ENCODE results near the gene PGAM2. TPM values are rescaled to one million over a fixed set of nuclear protein-coding genes. Genes with fewer than 3 reads are reported as not detected.
A peak's percentile ranks its signal among the peaks of the same experiment; 100 is the strongest.
"Not testable (repeated sequence)": the region's sequence is repeated elsewhere in the genome, so short reads cannot be mapped to it uniquely, and the experiment has no call there.

PGAM2 gene
- total RNA-seq, 3 donors from 2014 or later, result 0.64 to 0.73 (median 0.66) TPM

GRCh38 chr7:44033971-44034844, 31.2 kb downstream of the PGAM2 start:
- H3K27ac ChIP-seq; DNase-seq (ENCODE audit: low spot score in 2 of 2); H3K9me3 ChIP-seq; H3K27me3 ChIP-seq; intact Hi-C loops (cut with DNase I; ENCODE audit: low total_unique reads); H3K36me3 ChIP-seq; H3K4me1 ChIP-seq; H3K4me3 ChIP-seq: not testable (repeated sequence)

DNA sequence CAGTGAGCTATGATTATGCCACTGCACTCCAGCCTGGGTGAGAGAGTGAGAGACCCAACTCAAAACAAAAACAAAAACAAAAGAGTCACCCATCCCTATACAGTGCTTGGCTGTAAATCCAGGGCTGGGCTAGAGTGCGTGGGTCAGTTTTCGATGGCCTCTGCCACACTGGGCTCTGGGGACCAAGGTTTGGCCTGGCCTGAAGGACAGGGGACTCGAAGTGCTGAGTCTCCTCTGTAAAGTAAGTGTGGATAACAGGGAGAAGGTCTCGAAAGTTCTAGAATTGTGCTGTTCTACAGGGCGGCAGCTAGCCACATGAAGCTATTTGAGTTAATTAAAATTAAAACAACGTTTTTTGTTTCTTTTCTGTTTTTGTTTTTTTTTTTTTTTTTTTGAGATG, 33.3 kb downstream of the PGAM2 start:
- H3K27ac ChIP-seq; H3K4me1 ChIP-seq; intact Hi-C loops (cut with DNase I; ENCODE audit: low total_unique reads); H3K27me3 ChIP-seq; H3K4me3 ChIP-seq; H3K36me3 ChIP-seq; DNase-seq (ENCODE audit: low spot score in 2 of 2); H3K9me3 ChIP-seq: not testable (repeated sequence)

DNA sequence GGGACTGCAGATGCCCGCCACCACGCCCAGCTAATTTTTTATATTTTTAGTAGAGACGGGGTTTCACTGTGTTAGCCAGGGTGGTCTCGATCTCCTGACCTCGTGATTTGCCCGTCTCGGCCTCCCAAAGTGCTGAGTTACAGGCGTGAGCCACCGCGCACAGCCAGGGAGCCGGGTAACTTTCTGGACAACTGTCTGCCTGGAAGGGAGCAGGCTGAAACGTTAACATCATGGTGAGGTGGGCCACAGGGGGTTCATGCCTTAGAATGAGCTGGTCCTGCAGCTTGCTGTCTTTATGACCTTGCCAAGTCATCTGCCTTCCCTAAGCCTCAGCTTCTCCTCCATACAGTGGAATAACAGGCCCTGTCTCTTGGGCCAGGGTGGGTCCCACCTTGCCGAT, 34.0 kb downstream of the PGAM2 start:
- H3K27me3 ChIP-seq, result not testable (repeated sequence)

DNA sequence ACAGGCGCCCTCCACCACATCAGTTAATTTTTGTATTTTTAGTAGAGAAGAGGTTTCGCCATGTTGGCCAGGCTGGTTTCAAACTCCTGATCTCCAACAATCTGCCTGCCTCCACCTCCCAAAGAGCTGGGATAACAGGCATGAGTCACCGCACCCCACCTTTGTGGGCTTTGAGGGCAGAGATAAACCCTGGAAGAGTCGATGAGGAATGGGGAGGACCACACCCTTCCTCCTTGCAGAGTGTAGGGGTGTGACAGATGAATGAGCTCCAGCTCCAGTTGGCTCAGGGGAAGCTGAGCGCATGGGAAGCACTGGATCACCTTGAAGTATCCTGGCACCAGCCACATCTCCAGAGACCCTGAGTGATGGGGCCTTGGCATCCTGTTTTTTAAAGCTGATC, 35.3 kb downstream of the PGAM2 start:
- DNase-seq (ENCODE audit: low spot score in 2 of 2); H3K4me1 ChIP-seq; H3K36me3 ChIP-seq; intact Hi-C loops (cut with DNase I; ENCODE audit: low total_unique reads); H3K27ac ChIP-seq; H3K4me3 ChIP-seq; H3K27me3 ChIP-seq; H3K9me3 ChIP-seq: not testable (repeated sequence)

More for the DNA sequence above, 34.0 kb downstream of the PGAM2 start:
- H3K4me1 ChIP-seq; DNase-seq (ENCODE audit: low spot score in 2 of 2); H3K36me3 ChIP-seq; H3K27ac ChIP-seq; H3K4me3 ChIP-seq; H3K9me3 ChIP-seq; intact Hi-C loops (cut with DNase I; ENCODE audit: low total_unique reads): not testable (repeated sequence)

DNA sequence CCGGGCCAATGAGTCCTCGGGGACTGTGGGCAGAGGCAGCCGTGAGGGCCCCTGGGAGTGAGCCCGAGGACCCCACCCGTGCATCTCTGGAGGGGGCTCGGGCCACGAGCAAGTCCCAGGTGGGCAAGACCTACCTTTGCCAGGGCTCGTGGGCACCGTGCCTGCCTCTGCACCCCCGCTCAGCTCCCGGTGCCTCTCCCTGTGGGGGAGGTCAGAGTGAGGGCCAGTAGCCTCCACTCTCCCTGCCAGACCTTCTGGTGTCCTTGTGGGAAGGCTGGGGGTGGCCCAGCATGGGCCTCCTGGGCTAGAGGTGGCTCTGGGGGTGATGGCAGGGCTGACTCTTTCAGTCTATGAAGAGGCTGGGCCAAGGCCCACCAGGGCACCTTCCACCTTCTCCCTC, 35.9 kb downstream of the PGAM2 start:
- DNase-seq (ENCODE audit: low spot score in 2 of 2); H3K4me3 ChIP-seq; H3K4me1 ChIP-seq; H3K27me3 ChIP-seq; H3K27ac ChIP-seq; H3K36me3 ChIP-seq; H3K9me3 ChIP-seq; intact Hi-C loops (cut with DNase I; ENCODE audit: low total_unique reads): not testable (repeated sequence)

DNA sequence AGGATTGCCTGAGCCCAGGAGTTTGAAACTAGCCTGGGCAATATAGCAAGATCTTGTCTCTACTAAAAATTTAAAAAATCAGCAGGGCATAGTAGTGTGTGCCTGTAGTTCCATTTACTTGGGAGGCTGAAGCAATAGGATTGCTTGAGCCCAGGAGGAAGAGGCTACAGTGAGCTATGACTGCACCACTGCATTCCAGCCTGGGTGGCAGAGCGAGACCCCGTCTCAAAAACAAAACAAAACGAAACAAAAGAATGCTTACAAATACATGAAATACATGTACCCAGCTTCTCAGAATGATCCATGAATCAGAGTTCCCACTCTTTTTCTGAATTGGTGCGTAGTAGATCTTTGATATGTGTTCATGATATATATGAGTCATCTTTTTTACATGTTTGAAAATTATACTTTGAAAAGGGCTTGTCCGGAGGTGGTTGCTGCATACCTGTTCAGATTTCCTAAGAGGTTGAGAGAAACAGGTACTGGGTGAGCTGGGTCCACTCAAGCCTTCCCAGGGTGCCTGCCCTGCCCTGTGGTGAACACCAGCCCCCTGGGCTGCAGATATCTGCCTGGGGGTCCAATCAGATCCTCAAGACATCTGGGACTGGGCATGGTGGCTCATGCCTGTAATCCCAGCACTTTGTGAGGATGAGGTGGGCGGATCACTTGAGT, 42.4 kb downstream of the PGAM2 start:
- intact Hi-C loops (cut with DNase I; ENCODE audit: low total_unique reads); DNase-seq (ENCODE audit: low spot score in 2 of 2); H3K36me3 ChIP-seq; H3K4me1 ChIP-seq; H3K9me3 ChIP-seq; H3K4me3 ChIP-seq; H3K27me3 ChIP-seq; H3K27ac ChIP-seq: not testable (repeated sequence)

DNA sequence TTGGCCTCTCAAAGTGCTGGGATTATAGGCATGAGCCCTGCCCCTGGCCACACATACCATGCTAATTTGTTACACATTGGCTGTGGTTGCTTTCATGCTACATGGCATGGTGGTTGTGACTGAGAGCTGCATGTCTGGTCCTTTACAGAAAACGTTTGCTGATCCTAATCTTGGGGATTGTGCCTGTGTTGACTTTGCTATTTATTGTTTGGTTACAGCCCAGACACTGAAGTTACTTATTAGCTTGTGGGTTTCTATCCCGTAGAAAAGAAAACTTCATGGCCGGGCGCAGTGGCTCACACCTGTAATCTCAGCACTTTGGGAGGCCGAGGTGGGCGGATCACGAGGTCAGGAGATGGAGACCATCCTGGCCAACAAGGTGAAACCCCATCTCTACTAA, 43.3 kb downstream of the PGAM2 start:
- DNase-seq (ENCODE audit: low spot score in 2 of 2); H3K27me3 ChIP-seq; intact Hi-C loops (cut with DNase I; ENCODE audit: low total_unique reads); H3K4me3 ChIP-seq; H3K27ac ChIP-seq; H3K9me3 ChIP-seq; H3K4me1 ChIP-seq; H3K36me3 ChIP-seq: not testable (repeated sequence)

DNA sequence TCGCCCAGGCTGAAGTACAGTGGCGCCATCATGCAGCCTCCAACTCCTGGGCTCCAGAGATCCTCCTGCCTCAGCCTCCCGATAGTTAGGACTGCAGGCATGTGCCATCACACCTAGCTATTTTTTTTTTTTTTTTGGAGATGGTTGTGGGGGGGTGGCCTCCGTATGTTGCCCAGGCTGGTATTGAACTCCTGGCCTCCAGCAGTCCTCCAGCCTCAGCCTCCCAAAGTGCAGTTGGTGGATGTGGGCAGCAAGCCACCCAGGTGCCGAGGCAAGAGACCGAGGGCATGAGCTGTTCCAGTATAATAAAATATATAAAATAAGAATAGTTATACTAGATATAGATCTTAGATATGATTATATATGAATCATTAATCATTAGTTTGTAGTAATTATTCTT, 45.5 kb downstream of the PGAM2 start:
- DNase-seq (ENCODE audit: low spot score in 2 of 2); H3K27ac ChIP-seq; H3K27me3 ChIP-seq; H3K4me3 ChIP-seq; H3K4me1 ChIP-seq; H3K36me3 ChIP-seq; intact Hi-C loops (cut with DNase I; ENCODE audit: low total_unique reads); H3K9me3 ChIP-seq: not testable (repeated sequence)

DNA sequence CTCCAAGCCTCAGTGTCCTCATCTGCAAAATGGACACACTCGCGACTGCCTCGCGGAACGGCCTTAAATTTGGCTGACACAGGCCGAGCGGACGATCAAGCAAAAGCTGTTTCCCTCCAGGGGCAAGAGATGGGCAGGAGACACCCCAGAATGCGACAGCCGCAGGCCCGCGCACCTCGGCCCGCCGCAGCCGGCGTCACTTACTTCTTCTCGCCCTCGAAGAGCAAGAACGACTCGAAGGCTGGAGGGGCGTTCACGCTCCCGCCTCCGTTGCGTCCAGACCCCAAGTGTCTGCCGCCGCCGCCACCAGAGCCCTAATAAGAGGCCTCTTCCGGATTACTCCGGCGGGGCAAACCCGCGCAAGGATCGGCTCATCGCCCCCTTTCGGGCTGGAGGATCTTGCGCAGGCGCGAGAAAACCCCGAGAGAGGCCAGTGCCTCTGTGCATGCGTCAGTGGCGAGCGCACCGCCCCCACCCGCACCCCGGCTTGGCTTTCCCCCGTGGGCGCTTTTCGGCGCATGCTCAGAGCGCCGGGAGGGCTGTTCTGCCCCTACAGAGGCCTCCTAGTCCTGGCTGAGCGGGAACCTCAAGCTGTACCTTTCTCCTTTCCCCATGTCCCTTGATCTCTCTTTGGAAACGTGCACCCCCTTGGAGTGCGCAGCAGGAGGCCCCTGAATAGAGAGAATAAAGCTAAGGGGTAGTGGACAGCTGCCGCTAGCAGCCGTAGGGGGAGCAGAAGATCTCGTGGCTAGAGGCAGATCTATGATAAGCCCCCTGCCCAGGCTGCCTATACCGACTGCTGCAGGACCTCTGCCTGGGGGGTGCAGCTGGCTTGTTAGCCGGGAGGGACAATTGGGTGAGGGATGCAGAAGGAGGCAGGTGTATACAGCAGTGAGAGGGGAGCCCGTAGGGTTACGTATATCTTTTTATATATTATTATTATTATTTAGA, 46.2 kb downstream of the PGAM2 start:
- H3K9me3 ChIP-seq; H3K4me1 ChIP-seq; H3K36me3 ChIP-seq; H3K27me3 ChIP-seq; intact Hi-C loops (cut with DNase I; ENCODE audit: low total_unique reads): not testable (repeated sequence)
- TF ChIP-seq POLR2AphosphoS5 (IDR thresholded peaks at IDR 0.05), result peak; percentile 32 to 55 (median 44)
- TF ChIP-seq, protein P1, sequence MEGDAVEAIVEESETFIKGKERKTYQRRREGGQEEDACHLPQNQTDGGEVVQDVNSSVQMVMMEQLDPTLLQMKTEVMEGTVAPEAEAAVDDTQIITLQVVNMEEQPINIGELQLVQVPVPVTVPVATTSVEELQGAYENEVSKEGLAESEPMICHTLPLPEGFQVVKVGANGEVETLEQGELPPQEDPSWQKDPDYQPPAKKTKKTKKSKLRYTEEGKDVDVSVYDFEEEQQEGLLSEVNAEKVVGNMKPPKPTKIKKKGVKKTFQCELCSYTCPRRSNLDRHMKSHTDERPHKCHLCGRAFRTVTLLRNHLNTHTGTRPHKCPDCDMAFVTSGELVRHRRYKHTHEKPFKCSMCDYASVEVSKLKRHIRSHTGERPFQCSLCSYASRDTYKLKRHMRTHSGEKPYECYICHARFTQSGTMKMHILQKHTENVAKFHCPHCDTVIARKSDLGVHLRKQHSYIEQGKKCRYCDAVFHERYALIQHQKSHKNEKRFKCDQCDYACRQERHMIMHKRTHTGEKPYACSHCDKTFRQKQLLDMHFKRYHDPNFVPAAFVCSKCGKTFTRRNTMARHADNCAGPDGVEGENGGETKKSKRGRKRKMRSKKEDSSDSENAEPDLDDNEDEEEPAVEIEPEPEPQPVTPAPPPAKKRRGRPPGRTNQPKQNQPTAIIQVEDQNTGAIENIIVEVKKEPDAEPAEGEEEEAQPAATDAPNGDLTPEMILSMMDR (IDR thresholded peaks at IDR 0.05), result peak; percentile 16 to 58 (median 52)
- Histone ChIP-seq H3K4me3 (peak overlapping the region; percentile 65 to 78 (median 72)), H3K27ac (peak overlapping the region; percentile 62 to 81)
- peak; percentile 93 to 96 for DNase-seq (ENCODE audit: low spot score in 2 of 2)

DNA sequence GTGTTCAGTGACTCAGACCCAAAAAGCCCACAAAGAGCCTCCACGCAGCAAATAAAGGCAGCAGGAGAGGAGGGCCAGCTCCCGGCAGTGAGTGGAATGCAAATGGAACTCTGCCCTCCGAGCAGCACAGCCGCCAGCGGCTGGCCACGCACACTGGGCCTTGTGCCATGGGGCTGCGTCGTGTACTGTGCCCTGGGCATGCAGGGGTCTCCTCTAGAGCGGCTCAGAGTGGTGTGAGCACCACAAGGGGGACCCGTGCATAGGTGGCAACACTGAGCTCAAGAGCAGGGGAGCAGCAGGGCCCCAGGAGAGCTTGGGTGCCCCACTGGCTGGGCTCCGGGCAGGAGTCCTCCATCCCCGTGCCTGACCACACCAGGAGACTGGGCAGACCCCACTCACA, 50.3 kb downstream of the PGAM2 start:
- H3K27me3 ChIP-seq; H3K27ac ChIP-seq; intact Hi-C loops (cut with DNase I; ENCODE audit: low total_unique reads); H3K4me1 ChIP-seq; DNase-seq (ENCODE audit: low spot score in 2 of 2); H3K36me3 ChIP-seq; H3K9me3 ChIP-seq; H3K4me3 ChIP-seq: not testable (repeated sequence)

All from breast epithelium (tissue), 4 donors.